Colonic mucosa (tissue), 4 donors: Measurements from ENCODE around the gene ABLIM2. TPM values are rescaled to one million over a fixed set of nuclear protein-coding genes. Genes with fewer than 3 reads are reported as not detected.

Source experiments
- DNase-seq: peaks from one replicate; pipeline ENCODE4 v3.0.0-alpha.2; 2020
- H3K27ac ChIP-seq: fragments of 200-600 bp; one replicate; pipeline ENCODE4 v1.8.0; 2021
- H3K27me3 ChIP-seq: fragments of 200-600 bp; one replicate; pipeline ENCODE4 v1.8.0; 2021
- H3K36me3 ChIP-seq: fragments of 200-600 bp; one replicate; pipeline ENCODE4 v1.8.0; 2021
- H3K4me1 ChIP-seq: fragments of 200-600 bp; one replicate; pipeline ENCODE4 v1.8.0; 2021; ENCODE audit warnings: mild to moderate bottlenecking
- H3K4me3 ChIP-seq: fragments of 200-600 bp; one replicate; pipeline ENCODE4 v1.8.0; 2021
- H3K9ac ChIP-seq, 2 donors: one replicate each; pipeline ENCODE4 v1.7.0; 2013; ENCODE audit warnings: control low read depth in 2 of 2, low read depth in 2 of 2, low read length in 2 of 2
- H3K9me3 ChIP-seq: fragments of 200-600 bp; one replicate; pipeline ENCODE4 v1.8.0; 2021
- intact Hi-C: fragments of 100-400 bp; cut with DNase I; formaldehyde crosslinking; loops from one replicate; pipeline ENCODE4 v1.14.1; 2022
- total RNA-seq, 2 donors: library from RNA; stranded (reverse); fragmentation: NEBNext Ultra II Directional in 1 of 2; extraction: Animal tissue kit (Norgen Biotek cat#: 25700) in 1 of 2; gene quantifications; one replicate each; pipeline ENCODE4 v1.2.1, GENCODE V29; 2021
- TF ChIP-seq, protein P1 (sequence below): fragments of 200-600 bp; IDR thresholded peaks from one replicate; pipeline ENCODE4 v1.8.0; 2022; ENCODE audit warnings: antibody characterized with exemption, mild to moderate bottlenecking
- donor health status: healthy.
- donor health status: DM: no; HTN: no; CAD: no.
- donor health status: DM: no; HTN: no; CAD: no.

ABLIM2 gene
- total RNA-seq, 2 donors from 2014 or later, result 11.1 to 11.5 TPM

DNA sequence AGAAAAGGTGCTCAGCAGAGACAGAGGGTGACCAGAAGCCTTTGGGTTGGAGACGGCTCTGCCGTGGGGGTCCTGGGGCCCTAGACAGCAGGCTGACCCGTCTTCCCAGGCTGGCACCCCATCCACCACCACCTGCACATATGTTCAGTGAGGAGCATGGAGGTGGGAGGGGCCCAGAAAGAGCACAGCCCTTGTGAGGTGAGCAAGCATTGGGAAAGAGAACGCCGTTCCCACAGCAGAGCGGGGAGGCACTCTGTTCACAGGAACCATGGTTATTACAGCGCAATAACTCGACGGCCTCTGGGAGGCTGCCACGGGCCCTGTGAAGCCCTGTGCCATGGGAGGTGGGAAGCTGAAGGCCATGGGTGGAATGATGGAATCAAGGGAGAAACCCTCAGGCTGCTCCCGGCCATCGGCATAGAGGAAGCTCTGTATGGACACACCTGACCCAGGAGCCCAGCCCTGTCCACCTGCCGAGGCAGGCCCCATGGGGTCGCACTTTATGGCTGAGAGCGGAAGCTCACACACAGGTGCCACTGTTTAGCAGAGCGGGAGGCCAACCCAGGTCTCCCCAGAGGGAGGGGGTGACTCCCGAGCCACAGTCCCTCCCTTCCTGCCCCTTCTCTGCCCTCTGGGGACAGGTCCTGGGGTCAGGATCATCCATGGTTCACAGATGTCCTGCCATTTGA, 125.4 kb downstream of the ABLIM2 start:
- no peak overlapping the region for H3K9ac ChIP-seq
- intact Hi-C loops, result no loop called here
- TF ChIP-seq, protein P1, sequence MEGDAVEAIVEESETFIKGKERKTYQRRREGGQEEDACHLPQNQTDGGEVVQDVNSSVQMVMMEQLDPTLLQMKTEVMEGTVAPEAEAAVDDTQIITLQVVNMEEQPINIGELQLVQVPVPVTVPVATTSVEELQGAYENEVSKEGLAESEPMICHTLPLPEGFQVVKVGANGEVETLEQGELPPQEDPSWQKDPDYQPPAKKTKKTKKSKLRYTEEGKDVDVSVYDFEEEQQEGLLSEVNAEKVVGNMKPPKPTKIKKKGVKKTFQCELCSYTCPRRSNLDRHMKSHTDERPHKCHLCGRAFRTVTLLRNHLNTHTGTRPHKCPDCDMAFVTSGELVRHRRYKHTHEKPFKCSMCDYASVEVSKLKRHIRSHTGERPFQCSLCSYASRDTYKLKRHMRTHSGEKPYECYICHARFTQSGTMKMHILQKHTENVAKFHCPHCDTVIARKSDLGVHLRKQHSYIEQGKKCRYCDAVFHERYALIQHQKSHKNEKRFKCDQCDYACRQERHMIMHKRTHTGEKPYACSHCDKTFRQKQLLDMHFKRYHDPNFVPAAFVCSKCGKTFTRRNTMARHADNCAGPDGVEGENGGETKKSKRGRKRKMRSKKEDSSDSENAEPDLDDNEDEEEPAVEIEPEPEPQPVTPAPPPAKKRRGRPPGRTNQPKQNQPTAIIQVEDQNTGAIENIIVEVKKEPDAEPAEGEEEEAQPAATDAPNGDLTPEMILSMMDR, result no peak
- H3K36me3 ChIP-seq, result no peaks in the 10 kb centered on the region
- H3K4me3 ChIP-seq, result no peak overlapping the region
- H3K9me3 ChIP-seq, result no peaks in the 10 kb centered on the region
- H3K27me3 ChIP-seq, result no peaks in the 10 kb centered on the region
- no peaks in the 10 kb centered on the region for H3K4me1 ChIP-seq
- H3K27ac ChIP-seq, result no peak overlapping the region
- no peak for DNase-seq

GRCh38 chr4:8032381-8032780, 126.2 kb downstream of the ABLIM2 start:
- Histone ChIP-seq H3K4me1 (no peaks in the 10 kb centered on the region), H3K9me3 (no peaks in the 10 kb centered on the region), H3K27me3 (no peaks in the 10 kb centered on the region), H3K27ac (no peak overlapping the region), H3K9ac (no peak overlapping the region), H3K4me3 (no peak overlapping the region), H3K36me3 (no peaks in the 10 kb centered on the region)
- intact Hi-C loops, result no loop called here
- no peak for DNase-seq
- TF ChIP-seq, protein P1, result no peak

GRCh38 chr4:8030121-8030781, 128.4 kb downstream of the ABLIM2 start:
- H3K36me3 ChIP-seq, result no peaks in the 10 kb centered on the region
- intact Hi-C loops, result no loop called here
- H3K9ac ChIP-seq, result no peak overlapping the region
- no peak overlapping the region for H3K4me3 ChIP-seq
- DNase-seq, result no peak
- H3K27ac ChIP-seq, result no peak overlapping the region
- H3K27me3 ChIP-seq, result no peaks in the 10 kb centered on the region
- TF ChIP-seq, protein P1, result no peak
- no peaks in the 10 kb centered on the region for H3K9me3 ChIP-seq
- no peaks in the 10 kb centered on the region for H3K4me1 ChIP-seq

DNA sequence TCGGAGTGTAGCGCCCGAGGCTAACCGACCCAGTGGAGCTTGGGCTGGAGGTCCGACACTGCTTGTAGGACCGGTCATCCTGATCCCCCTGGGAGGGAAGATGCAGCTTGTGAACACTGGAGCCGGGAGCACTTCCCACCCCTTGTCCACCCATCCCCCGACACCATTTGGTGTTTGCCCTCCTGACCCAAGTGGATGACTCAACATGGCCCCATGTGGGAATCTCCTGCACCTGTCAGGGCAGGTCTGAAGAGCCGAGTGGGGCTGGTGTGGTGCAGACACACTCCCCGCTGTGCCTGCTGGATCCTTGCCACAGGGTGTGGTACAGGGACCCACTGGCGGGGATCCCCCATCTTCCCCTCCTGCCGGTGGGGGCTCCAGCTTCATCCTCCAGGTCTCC, 128.9 kb downstream of the ABLIM2 start:
- DNase-seq, result no peak
- Histone ChIP-seq H3K4me1 (no peaks in the 10 kb centered on the region), H3K4me3 (no peak overlapping the region), H3K27ac (no peak overlapping the region), H3K9me3 (no peaks in the 10 kb centered on the region), H3K9ac (no peak overlapping the region), H3K36me3 (no peaks in the 10 kb centered on the region), H3K27me3 (no peaks in the 10 kb centered on the region)
- TF ChIP-seq, protein P1, result no peak
- intact Hi-C loops, result no loop called here

DNA sequence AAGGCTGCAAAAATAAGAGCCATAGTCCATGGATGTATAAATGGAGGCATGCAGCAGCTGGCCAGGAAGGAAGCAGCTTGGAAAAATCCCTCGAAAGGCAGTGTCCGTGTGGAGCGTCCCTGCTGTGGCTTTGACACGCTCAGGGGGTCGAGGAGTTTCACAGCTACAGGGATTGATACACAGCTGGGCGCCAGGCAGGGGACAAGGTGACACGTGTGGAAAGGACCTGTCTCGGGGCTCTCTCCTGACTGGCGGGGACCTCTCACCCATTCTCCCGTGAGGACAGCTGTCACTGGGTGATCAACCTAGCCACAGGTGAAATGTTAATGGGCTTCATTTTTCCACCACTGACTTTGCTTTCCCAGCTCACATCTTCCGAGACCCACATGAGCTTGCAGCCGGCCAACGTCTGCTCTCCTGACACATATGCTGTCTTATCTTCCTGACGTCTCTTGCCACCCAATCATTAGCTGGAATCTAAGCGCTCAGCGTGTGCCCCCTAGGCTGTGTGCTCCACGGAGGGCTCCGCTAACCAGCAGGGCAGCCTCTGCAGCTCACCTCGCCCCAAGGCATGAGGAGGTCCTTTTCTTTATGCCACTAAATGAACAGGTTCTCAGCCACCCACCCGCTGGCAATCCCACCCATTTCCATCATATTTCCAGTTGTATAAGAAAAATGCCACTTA, 129.6 kb downstream of the ABLIM2 start:
- Histone ChIP-seq H3K9me3 (no peaks in the 10 kb centered on the region), H3K27me3 (no peaks in the 10 kb centered on the region), H3K4me3 (no peak overlapping the region), H3K27ac (no peak overlapping the region), H3K36me3 (no peaks in the 10 kb centered on the region), H3K9ac (no peak overlapping the region), H3K4me1 (no peaks in the 10 kb centered on the region)
- TF ChIP-seq, protein P1, result no peak
- intact Hi-C loops, result no loop called here
- no peak for DNase-seq
